BJ (cell line): ENCODE results near the gene MTMR12. TPM values are rescaled to one million over a fixed set of nuclear protein-coding genes. Genes with fewer than 3 reads are reported as not detected.

Experiments
- CTCF ChIA-PET: fragments of 350-600 bp; formaldehyde crosslinking; extraction: SDS; loops from one replicate; lab custom pipeline; 2021; ENCODE audit warnings: antibody characterized with exemption, inconsistent platforms; lab: Yijun Ruan, JAX
- POLR2A ChIA-PET: fragments of 300-600 bp; sonication (Branson Sonifier 250); formaldehyde crosslinking; extraction: SDS; loops from one replicate; lab custom pipeline; 2021; ENCODE audit warnings: antibody characterized with exemption; lab: Charles Lee
- DNase-seq: peaks from one replicate; pipeline ENCODE4 v3.0.0-alpha.2; 2011; ENCODE audit warnings: low read depth
- H3K27me3 ChIP-seq: 2 replicates; pipeline ENCODE4 v1.6.0; 2011; ENCODE audit warnings: low read length; ENCODE audit not compliant: control insufficient read depth, insufficient read depth
- H3K36me3 ChIP-seq: 2 replicates; pipeline ENCODE4 v1.5.1; 2011; ENCODE audit warnings: low read length; ENCODE audit not compliant: control insufficient read depth, insufficient read depth
- H3K4me3 ChIP-seq: 2 replicates; pipeline ENCODE4 v1.5.1; 2011; ENCODE audit warnings: low read depth, mild to moderate bottlenecking, control low read depth, low read length
- CTCF ChIP-seq: IDR thresholded peaks from 2 replicates; pipeline ENCODE4 v1.5.1; 2011; ENCODE audit warnings: low read depth, mild to moderate bottlenecking, control low read depth, inconsistent platforms, low read length, moderate library complexity; ENCODE audit not compliant: insufficient read depth
- polyA plus RNA-seq: library from polyadenylated mRNA; depleted of rRNA; stranded (reverse); fragments of >200 nt; gene quantifications from 2 replicates; pipeline ENCODE4 v1.2.3, GENCODE V29; 2011

Gene MTMR12
- polyA plus RNA-seq, 1 experiment, result 11.1 TPM

GRCh38 chr5:32251871-32252458 lies 60.8 kb downstream of the MTMR12 start:
- Histone ChIP-seq H3K27me3 (no peaks in the 10 kb centered on the region), H3K36me3 (peaks cover 5% of the 10 kb centered on the region), H3K4me3 (no peak overlapping the region)
- CTCF ChIA-PET, result no interaction called here
- DNase-seq, result no peak
- POLR2A ChIA-PET, result no interaction called here
- TF ChIP-seq CTCF, result no peak

- peaks cover 6% of the 10 kb centered on the region for H3K36me3 ChIP-seq
- POLR2A ChIA-PET, result no interaction called here
- H3K27me3 ChIP-seq, result no peaks in the 10 kb centered on the region
- no peak for TF ChIP-seq CTCF
- H3K4me3 ChIP-seq, result no peak overlapping the region
- DNase-seq, result no peak
- CTCF ChIA-PET, result interaction anchor here (0.8 to 2.7 kb wide), 3 partner anchors 10 to 17 kb away, joined by 3 to 8 read pairs (median 4); no protein-coding TSS in a partner anchor
These were observed 63.1 kb downstream of the MTMR12 start for GRCh38 chr5:32249668-32250067.

- Histone ChIP-seq H3K36me3 (peaks cover 8% of the 10 kb centered on the region), H3K4me3 (no peak overlapping the region), H3K27me3 (no peaks in the 10 kb centered on the region)
- ChIA-PET POLR2A (no interaction called here), CTCF (interaction anchor here (1.0 to 4.8 kb wide), 4 partner anchors 13 to 83 kb away, joined by 3 to 28 read pairs (median 6); no protein-coding TSS in a partner anchor)
- TF ChIP-seq CTCF, result no peak
- no peak for DNase-seq
These were observed 67.0 kb downstream of the MTMR12 start for GRCh38 chr5:32245742-32246141.

GRCh38 chr5:32244017-32244416 lies 68.7 kb downstream of the MTMR12 start:
- Histone ChIP-seq H3K4me3 (no peak overlapping the region), H3K27me3 (no peaks in the 10 kb centered on the region), H3K36me3 (peaks cover 9% of the 10 kb centered on the region)
- ChIA-PET CTCF (interaction anchor here (1.4 to 4.8 kb wide), 2 partner anchors 11 to 86 kb away, joined by 4 to 28 read pairs; no protein-coding TSS in a partner anchor), POLR2A (no interaction called here)
- TF ChIP-seq CTCF, result no peak
- no peak for DNase-seq

- peaks cover 6% of the 10 kb centered on the region; the same call in 1 of the 2 replicates for H3K36me3 ChIP-seq
- no peak for DNase-seq
- POLR2A ChIA-PET, result interaction anchor here (0.6 kb wide), 1 partner anchor 30 kb away, joined by 3 read pairs; no protein-coding TSS in a partner anchor
- H3K4me3 ChIP-seq, result no peak overlapping the region
- no peaks in the 10 kb centered on the region for H3K27me3 ChIP-seq
- CTCF ChIA-PET, result interaction anchor here (1.0 to 4.8 kb wide), 3 partner anchors 8 to 18 kb away, joined by 5 to 28 read pairs (median 5); no protein-coding TSS in a partner anchor
- TF ChIP-seq CTCF, result no peak
These were observed 71.5 kb downstream of the MTMR12 start for GRCh38 chr5:32241034-32241783.
